GM18498 (cell line): ENCODE data around the gene KAT5.
A peak's percentile ranks its signal among the peaks of the same experiment; 100 is the strongest.
"Not testable (repeated sequence)": the region's sequence is repeated elsewhere in the genome, so short reads cannot be mapped to it uniquely, and the experiment has no call there.

ENCODE experiments used
- ATAC-seq: cut with Tn5 transposase; IDR thresholded peaks from one replicate; pipeline ENCODE4 v1.9.1; 2021; ENCODE audit warnings: mild to moderate bottlenecking, moderate library complexity; ENCODE audit not compliant: unreplicated experiment

KAT5 gene

GRCh38 chr11:65711785-65712632 is at the start of gene KAT5:
Gene KAT5 (plus strand): TSS chr11:65712252. CDS start chr11:65712268, 16 bp downstream.
- ATAC-seq = peak; percentile 86

GRCh38 chr11:65662799-65663638 is 49.0 kb upstream of the KAT5 start, which contains the start of gene RELA:
Gene RELA (minus strand): TSS chr11:65662916. CDS start chr11:65662832, 84 bp downstream.
- peak; percentile 84 for ATAC-seq

- ATAC-seq = peak; percentile 13
Measured at GRCh38 chr11:65663639-65664200, 48.3 kb upstream of the KAT5 start.

- ATAC-seq = no peak
Measured at GRCh38 chr11:65672180-65672860, 39.7 kb upstream of the KAT5 start.

DNA sequence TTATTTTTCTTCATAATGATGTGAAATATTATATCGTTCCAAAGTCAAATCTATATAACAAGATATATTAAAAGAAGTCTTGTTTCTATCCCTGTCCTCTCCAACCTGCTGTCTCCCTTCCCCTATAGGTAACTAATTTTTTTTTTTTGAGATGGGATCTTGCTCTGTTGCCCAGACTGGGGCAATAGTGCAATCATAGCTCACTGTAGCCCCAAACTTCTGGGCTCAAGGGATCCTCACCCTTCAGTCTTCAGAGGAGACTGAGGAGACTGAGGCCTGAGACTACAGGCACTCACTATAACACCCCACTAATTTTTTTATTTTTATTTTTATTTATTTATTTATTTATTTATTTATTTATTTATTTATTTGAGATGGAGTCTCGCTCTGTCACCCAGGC is 39.1 kb upstream of the KAT5 start:
- ATAC-seq = no peak

- ATAC-seq = no peak
Measured at GRCh38 chr11:65680192-65680743, 31.8 kb upstream of the KAT5 start.

DNA sequence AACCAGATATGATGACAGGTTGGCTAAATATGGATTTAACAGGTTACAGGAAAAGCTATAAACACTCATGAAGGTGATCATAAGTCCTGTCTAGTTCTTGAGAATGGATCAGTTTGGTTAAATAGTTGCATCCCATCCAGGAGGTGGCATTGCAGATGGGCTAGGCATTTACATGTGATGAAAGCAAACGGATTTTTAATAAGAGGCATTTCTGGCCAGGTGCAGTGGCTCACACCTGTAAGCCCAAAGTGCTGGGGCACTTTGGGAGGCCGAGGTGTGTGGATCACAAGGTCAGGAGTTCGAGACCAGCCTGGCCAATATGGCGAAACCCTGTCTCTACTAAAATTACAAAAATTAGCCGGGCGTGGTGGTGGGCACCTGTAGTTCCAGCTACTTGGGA is 28.6 kb upstream of the KAT5 start:
- ATAC-seq = not testable (repeated sequence)

- no peak for ATAC-seq
Measured at GRCh38 chr11:65685981-65686380, 26.1 kb upstream of the KAT5 start.

- not testable (repeated sequence) for ATAC-seq
Measured at GRCh38 chr11:65691847-65692246, 20.2 kb upstream of the KAT5 start.

DNA sequence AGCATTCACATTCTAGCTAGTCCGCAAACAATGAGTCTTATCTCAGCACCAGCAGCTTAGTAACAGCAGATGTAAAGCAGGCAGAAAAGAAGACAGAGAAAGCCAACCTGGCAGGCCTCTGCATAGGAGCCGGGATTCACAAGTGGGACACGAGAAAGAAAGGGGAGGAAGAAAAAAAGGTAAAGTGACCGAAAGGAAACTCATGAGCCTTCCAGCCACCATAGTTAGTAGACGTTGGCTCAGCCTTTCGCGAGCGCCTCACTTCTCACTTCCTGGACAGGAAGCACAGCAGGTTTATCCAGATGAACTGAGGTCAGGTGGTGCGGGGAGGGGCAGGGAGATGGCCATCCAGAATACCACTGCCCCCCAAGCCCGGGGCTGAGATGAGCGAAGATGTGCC is 19.7 kb upstream of the KAT5 start:
- no peak for ATAC-seq

GRCh38 chr11:65695459-65696241 is 16.4 kb upstream of the KAT5 start:
- ATAC-seq = no peak

DNA sequence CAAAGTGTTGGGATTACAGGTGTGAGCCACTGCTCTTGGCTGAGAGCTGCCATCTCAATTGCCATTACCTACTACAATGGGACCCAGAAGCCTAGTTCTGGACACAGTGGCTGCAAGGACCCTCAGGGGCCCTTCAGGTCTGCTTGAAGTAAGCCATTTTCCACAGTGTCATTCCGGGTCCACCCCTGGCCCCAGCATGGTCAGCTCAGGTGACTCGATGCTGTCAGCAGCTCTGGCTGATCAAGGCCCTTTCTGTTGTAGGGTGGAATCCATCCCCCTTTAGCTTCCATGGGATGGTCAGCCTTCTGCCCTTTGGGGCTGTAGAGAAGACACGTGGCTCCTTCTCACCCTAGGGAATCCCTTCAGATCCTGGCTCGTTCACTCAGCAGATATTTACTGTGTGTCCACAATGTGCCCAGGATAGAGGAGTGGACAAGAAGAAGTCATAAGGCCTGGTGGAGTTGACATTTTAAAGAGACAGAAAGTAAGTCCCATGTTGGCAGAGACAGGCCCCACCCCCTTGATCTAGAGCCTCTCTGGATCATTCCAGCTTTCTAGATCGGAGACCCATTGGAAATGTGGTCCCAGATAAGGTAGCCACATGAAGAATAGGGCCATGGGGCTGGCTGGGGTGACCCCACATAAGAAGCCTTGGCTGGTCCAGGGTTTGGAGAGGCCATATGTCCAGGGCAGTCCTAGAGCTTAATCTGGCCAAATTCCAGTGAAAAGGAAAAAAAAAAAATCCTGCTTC is 15.1 kb upstream of the KAT5 start:
- ATAC-seq = no peak

GRCh38 chr11:65698205-65698604 is 13.8 kb upstream of the KAT5 start:
- ATAC-seq = no peak

GRCh38 chr11:65699306-65699705 is 12.7 kb upstream of the KAT5 start:
- ATAC-seq = no peak

DNA sequence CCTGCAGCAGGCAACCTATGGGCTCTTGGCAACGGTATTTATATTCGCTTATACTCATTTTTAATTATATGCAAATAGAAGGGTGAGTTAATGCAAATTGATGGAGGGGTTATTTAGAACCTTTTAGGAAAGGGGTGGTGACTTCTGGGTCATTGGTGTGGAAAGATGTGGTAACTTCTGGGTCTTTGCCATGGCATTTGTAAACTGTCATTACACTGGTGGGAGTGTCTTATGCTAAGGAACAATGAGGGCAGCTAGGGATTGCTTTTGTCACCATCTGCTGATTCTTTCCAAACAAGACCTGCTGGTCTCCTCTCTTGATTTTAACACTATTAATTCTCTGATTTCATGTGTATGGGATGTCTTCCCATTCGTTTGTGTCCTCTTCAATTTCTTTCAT is 11.7 kb upstream of the KAT5 start:
- no peak for ATAC-seq

- no peak for ATAC-seq
Measured at GRCh38 chr11:65701686-65702085, 10.4 kb upstream of the KAT5 start.

- ATAC-seq = no peak
Measured at GRCh38 chr11:65703846-65704245, 8.2 kb upstream of the KAT5 start.

- not testable (repeated sequence) for ATAC-seq
Measured at GRCh38 chr11:65706303-65706763, 5.7 kb upstream of the KAT5 start.

GRCh38 chr11:65707002-65707401 is 5.0 kb upstream of the KAT5 start:
- not testable (repeated sequence) for ATAC-seq
